ENCODE data around the gene PLAGL1.
"Not testable (repeated sequence)": the region's sequence is repeated elsewhere in the genome, so short reads cannot be mapped to it uniquely, and the experiment has no call there.

The PLAGL1 gene

GRCh38 chr6:144008120-144008811 is at the start of gene PLAGL1:
PLAGL1 (minus strand) TSS chr6:144008259; CDS start chr6:143948136, 60,123 bp downstream.
- peak; percentile 82 for DNase-seq (ENCODE audit: low spot score)

- no peak for DNase-seq (ENCODE audit: low spot score)
These were observed 47.3 kb upstream of the PLAGL1 start for GRCh38 chr6:144055121-144055931.

- no peak for DNase-seq (ENCODE audit: low spot score)
These were observed 45.5 kb upstream of the PLAGL1 start for GRCh38 chr6:144053601-144054000.

GRCh38 chr6:144052488-144052887 is 44.4 kb upstream of the PLAGL1 start:
- DNase-seq (ENCODE audit: low spot score), result no peak

- DNase-seq (ENCODE audit: low spot score), result no peak
These were observed 41.3 kb upstream of the PLAGL1 start for GRCh38 chr6:144049386-144049785.

- DNase-seq (ENCODE audit: low spot score), result no peak
These were observed 39.6 kb upstream of the PLAGL1 start for GRCh38 chr6:144047688-144048087.

GRCh38 chr6:144046672-144047071 is 38.6 kb upstream of the PLAGL1 start:
- not testable (repeated sequence) for DNase-seq (ENCODE audit: low spot score)

GRCh38 chr6:144044989-144045388 is 36.9 kb upstream of the PLAGL1 start:
- DNase-seq (ENCODE audit: low spot score), result not testable (repeated sequence)

- no peak for DNase-seq (ENCODE audit: low spot score)
These were observed 28.8 kb upstream of the PLAGL1 start for GRCh38 chr6:144036835-144037195.

GRCh38 chr6:144036064-144036834 is 28.2 kb upstream of the PLAGL1 start:
- peak; percentile 50 for DNase-seq (ENCODE audit: low spot score)

- no peak for DNase-seq (ENCODE audit: low spot score)
These were observed 27.4 kb upstream of the PLAGL1 start for GRCh38 chr6:144035416-144035815.

GRCh38 chr6:144033816-144034735 is 26.0 kb upstream of the PLAGL1 start:
- peak; percentile 91 for DNase-seq (ENCODE audit: low spot score)

- no peak for DNase-seq (ENCODE audit: low spot score)
These were observed 21.4 kb upstream of the PLAGL1 start for GRCh38 chr6:144029452-144029851.

- no peak for DNase-seq (ENCODE audit: low spot score)
These were observed 20.0 kb upstream of the PLAGL1 start for GRCh38 chr6:144027932-144028587.

GRCh38 chr6:144023216-144023615 is 15.2 kb upstream of the PLAGL1 start:
- no peak for DNase-seq (ENCODE audit: low spot score)

- no peak for DNase-seq (ENCODE audit: low spot score)
These were observed 11.9 kb upstream of the PLAGL1 start for GRCh38 chr6:144019929-144020328.

- no peak for DNase-seq (ENCODE audit: low spot score)
These were observed 9.4 kb upstream of the PLAGL1 start for GRCh38 chr6:144017166-144018094.

GRCh38 chr6:144013486-144013909 is 5.4 kb upstream of the PLAGL1 start:
- peak; percentile 83 for DNase-seq (ENCODE audit: low spot score)

- peak; percentile 50 for DNase-seq (ENCODE audit: low spot score)
These were observed 4.5 kb upstream of the PLAGL1 start for GRCh38 chr6:144012534-144012933.

GRCh38 chr6:144009628-144010027 is 1.6 kb upstream of the PLAGL1 start:
- DNase-seq (ENCODE audit: low spot score), result not testable (repeated sequence)
